22Rv1 (cell line): ENCODE data around the gene MALSU1.

Experiments
- ZFX ChIP-seq: fragments of 450-650 bp; IDR thresholded peaks from 2 replicates; pipeline ENCODE4 v1.6.1; 2017; ENCODE audit warnings: antibody characterized with exemption, borderline replicate concordance
- TF ChIP-seq, protein P1 (sequence below): fragments of 450-650 bp; IDR thresholded peaks from 2 replicates; pipeline ENCODE4 v1.5.1; 2017; ENCODE audit warnings: mild to moderate bottlenecking

DNA sequence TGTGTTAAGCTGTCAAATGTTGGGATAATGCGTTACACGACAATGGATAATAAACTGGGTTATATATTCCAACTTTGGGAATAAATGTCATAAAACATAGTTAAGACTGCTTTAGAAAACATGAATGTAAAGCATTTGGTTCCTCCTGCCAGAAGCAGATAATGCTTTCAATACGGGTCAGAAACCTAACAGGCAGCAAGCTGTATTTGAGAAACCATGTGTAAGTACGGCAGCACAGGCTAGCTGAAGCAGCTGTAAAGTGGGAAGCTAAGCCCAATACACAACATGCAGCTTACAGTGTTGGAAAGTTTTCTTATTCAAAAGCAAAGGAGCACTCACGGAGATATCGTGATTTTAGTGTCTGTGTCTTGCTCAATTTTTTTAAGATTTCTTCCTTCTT lies 46.5 kb downstream of the MALSU1 start:
- TF ChIP-seq, protein P1, sequence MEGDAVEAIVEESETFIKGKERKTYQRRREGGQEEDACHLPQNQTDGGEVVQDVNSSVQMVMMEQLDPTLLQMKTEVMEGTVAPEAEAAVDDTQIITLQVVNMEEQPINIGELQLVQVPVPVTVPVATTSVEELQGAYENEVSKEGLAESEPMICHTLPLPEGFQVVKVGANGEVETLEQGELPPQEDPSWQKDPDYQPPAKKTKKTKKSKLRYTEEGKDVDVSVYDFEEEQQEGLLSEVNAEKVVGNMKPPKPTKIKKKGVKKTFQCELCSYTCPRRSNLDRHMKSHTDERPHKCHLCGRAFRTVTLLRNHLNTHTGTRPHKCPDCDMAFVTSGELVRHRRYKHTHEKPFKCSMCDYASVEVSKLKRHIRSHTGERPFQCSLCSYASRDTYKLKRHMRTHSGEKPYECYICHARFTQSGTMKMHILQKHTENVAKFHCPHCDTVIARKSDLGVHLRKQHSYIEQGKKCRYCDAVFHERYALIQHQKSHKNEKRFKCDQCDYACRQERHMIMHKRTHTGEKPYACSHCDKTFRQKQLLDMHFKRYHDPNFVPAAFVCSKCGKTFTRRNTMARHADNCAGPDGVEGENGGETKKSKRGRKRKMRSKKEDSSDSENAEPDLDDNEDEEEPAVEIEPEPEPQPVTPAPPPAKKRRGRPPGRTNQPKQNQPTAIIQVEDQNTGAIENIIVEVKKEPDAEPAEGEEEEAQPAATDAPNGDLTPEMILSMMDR, result no peak
- no peak for TF ChIP-seq ZFX
